ENCODE data around the gene GNG13. TPM values are rescaled to one million over a fixed set of nuclear protein-coding genes. Genes with fewer than 3 reads are reported as not detected.
A peak's percentile ranks its signal among the peaks of the same experiment; 100 is the strongest.
"Not testable (repeated sequence)": the region's sequence is repeated elsewhere in the genome, so short reads cannot be mapped to it uniquely, and the experiment has no call there.

GNG13 gene
- total RNA-seq, 1 experiment from 2014 or later = 0.17 TPM

GRCh38 chr16:784431-784830 is 16.1 kb downstream of the GNG13 start:
- no peak for DNase-seq (ENCODE audit: low spot score)
- in situ Hi-C loops (cut with HindIII; ENCODE audit: low sequenced_read_pairs) = no loop called here

GRCh38 chr16:783404-784161 is 17.0 kb downstream of the GNG13 start:
- in situ Hi-C loops (cut with HindIII; ENCODE audit: low sequenced_read_pairs) = no loop called here
- DNase-seq (ENCODE audit: low spot score) = no peak

DNA sequence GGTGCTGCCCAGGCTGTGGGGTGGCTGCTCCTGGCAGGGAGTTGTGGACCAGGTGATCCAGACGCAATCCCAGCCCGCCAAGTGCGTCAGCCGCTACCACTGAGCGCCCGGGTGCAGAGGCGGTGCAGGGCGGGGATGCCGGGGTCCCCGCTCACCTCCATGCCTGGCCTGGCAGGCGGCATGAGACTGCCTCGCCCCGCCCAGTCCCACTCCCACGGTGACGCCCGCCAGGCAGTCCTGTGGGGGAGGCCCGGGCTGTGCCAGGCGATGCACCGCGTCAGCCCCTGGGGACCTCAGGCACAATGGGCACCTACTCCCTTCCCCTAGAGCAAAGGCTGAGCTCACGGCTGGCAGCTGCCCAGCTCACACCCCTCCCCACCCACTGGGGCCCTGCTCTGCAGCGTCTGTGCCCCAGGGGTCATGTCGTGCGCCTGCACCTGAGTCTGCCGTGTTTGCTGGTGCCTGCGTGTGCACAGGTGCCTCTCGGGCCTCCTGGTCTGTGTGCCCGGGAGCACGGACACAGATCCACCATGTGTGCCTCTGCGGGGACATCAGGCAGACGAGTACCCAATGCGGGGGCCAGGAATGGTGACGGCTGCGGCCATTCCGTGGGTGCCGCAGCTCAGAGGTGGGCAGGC is 17.6 kb downstream of the GNG13 start:
- in situ Hi-C loops (cut with HindIII; ENCODE audit: low sequenced_read_pairs) = no loop called here
- no peak for DNase-seq (ENCODE audit: low spot score)

DNA sequence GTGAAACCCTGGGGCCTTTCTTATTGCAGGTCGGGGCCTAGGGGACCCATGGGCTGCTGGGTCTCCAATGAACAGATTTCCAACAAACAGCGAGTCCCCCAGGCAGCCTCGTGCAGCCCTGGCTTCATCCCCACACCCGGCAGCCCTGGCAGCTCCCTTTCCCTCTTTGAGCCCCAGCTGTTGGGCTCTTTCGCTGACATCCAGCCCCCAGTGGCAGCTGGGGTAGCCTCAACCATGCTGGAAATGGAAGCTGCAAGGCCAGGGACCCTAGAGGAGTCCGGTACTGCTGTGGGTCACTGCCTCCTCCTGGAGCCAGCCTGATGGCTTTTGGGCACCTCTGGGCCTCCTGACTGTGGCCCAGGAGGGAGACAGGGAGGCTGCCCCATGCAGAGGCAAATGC is 18.3 kb downstream of the GNG13 start:
- in situ Hi-C loops (cut with HindIII; ENCODE audit: low sequenced_read_pairs) = no loop called here
- DNase-seq (ENCODE audit: low spot score) = no peak

GRCh38 chr16:781346-782010 is 19.1 kb downstream of the GNG13 start:
- no peak for DNase-seq (ENCODE audit: low spot score)
- in situ Hi-C loops (cut with HindIII; ENCODE audit: low sequenced_read_pairs) = no loop called here

DNA sequence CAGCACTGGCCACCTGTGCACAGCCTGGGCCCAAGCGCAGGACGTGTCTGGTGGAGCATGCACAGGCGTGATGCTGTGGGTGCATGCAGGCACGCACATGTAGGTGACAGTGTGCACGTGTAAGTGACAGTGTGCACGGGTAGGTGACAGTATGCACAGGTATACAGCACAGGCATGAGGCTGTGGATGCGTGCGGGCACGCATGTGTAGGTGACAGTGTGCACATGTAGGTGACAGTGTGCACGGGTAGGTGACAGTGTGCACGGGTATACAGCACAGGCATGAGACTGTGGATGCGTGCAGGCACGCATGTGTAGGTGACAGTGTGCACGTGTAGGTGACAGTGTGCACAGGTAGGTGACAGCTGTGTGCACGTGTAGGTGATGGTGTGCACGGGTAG is 20.2 kb downstream of the GNG13 start:
- no peak for DNase-seq (ENCODE audit: low spot score)
- in situ Hi-C loops (cut with HindIII; ENCODE audit: low sequenced_read_pairs) = no loop called here

GRCh38 chr16:779561-779960 is 21.0 kb downstream of the GNG13 start:
- DNase-seq (ENCODE audit: low spot score) = no peak
- in situ Hi-C loops (cut with HindIII; ENCODE audit: low sequenced_read_pairs) = no loop called here

DNA sequence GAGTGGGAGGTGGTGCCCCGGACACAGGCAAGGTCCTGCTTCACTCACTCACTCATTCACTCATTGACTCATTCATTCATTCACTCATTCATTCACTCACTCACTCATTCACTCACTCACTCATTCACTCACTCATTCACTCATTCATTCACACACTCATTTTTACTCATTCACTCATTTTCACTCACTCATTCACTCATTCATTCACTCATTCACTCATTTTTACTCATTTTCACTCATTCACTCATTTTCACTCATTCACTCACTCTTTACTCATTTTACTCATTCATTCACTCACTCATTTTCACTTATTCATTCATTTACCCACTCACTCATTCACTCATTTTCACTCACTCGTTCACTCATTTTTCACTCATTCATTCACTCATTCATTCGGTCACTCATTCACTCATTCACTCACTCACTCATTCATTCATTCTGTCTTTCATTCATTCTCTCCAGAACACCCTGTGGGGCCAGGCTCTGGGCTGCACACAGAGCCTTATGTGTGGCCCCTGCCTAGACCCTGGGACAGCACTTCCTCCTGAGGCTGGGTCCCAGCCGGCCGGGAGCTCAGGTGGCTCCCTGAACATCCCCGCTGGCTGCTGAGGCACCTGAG is 21.5 kb downstream of the GNG13 start:
- in situ Hi-C loops (cut with HindIII; ENCODE audit: low sequenced_read_pairs) = no loop called here

GRCh38 chr16:778447-778846 is 22.1 kb downstream of the GNG13 start:
- in situ Hi-C loops (cut with HindIII; ENCODE audit: low sequenced_read_pairs) = no loop called here
- DNase-seq (ENCODE audit: low spot score) = no peak

More for the DNA sequence above, 21.5 kb downstream of the GNG13 start:
- no peak for DNase-seq (ENCODE audit: low spot score)

GRCh38 chr16:777826-778225 is 22.7 kb downstream of the GNG13 start:
- in situ Hi-C loops (cut with HindIII; ENCODE audit: low sequenced_read_pairs) = no loop called here
- DNase-seq (ENCODE audit: low spot score) = no peak

- no peak for DNase-seq (ENCODE audit: low spot score)
- in situ Hi-C loops (cut with HindIII; ENCODE audit: low sequenced_read_pairs) = no loop called here
Observed at GRCh38 chr16:776824-777223, 23.7 kb downstream of the GNG13 start.

DNA sequence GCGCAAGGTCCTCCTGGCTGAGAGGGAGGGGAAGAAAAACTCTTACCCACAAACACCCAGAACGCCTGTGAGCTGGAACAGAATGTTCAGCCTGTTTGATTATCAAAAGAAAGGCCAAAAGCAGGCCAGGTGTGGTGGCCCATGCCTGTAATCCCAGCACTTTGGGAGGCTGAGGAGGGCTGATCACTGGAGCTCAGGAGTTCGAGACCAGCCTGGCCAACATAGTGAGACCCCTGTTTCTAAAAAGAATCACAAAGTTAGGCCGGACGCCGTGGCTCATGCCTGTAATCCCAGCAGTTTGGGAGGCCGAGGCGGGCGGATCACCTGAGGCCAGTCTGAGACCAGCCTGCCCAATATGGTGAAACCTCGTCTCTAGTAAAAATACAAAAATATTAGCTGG is 24.2 kb downstream of the GNG13 start:
- in situ Hi-C loops (cut with HindIII; ENCODE audit: low sequenced_read_pairs); DNase-seq (ENCODE audit: low spot score): not testable (repeated sequence)

DNA sequence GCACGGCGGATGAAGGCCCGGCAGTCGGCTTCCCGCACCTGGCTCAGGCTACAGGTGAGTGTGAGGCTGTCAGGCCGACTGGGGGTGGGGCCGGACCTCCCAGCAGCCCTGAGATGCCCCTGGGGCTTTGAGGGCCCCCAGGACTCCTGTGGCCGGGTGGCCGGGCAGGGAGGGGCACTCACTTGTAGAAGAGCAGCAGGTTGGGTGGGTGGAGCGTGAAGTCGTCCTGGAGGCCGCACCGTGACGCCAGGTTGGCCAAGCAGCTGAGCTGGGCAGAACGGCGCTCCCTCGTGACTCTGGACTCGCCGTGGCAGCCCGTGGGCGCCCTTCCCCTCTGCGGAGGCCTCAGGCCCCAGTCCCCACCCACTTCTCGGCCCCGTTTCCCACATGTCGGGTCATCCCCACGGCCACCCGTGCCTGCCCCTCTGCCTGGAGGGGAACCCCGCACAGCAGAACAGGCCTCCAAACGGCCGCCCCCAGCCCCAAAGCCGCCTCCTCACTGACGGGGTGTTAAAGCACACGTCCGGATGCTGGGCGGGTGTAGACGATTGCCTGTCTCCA is 25.2 kb downstream of the GNG13 start:
- DNase-seq (ENCODE audit: low spot score) = no peak
- in situ Hi-C loops (cut with HindIII; ENCODE audit: low sequenced_read_pairs) = no loop called here

DNA sequence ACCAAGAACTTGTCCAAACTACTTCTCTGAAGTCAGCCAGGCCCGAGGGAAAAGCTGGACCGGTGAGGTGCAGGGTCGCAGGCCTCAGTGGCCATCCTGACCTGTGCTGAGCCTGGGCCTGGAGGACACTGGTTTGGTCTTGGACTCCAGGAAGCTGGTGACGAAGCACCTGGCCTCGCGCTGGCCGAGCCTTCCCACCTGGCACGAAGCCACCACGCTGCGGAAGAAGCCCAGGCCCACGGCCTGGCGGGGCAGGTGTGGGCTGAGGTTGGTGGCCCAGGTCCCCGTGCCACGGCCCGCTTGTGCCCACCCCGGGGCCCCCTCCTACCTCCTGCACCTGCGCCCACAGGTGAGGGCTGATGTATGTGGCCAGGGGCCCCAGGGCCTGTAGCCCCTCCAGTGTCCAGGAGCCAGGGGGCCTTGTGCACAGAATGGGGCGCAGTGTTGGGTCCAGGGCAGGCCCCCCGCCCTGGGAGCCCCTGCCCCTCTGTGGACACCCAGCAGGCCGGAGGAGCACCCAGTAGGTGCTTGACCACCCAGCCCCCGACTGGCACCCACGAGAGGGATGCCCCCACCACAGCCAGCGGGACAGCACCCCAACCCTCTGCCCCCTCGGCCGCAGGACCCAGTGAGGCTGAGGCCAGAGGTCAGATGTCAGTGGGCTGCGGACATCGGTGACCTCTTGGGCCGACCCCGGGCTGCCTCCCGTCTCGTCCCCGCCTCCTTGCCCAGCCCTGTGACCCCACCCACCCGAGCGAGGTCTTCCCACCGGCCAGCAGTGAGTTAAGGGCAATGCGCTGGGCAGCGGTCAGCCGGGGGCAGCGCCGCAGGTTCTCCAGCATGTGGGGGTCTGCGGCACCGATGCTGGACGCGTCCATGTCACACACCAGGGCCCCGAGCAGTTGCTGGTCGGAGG is 26.2 kb downstream of the GNG13 start:
- DNase-seq (ENCODE audit: low spot score) = no peak
- in situ Hi-C loops (cut with HindIII; ENCODE audit: low sequenced_read_pairs) = no loop called here

DNA sequence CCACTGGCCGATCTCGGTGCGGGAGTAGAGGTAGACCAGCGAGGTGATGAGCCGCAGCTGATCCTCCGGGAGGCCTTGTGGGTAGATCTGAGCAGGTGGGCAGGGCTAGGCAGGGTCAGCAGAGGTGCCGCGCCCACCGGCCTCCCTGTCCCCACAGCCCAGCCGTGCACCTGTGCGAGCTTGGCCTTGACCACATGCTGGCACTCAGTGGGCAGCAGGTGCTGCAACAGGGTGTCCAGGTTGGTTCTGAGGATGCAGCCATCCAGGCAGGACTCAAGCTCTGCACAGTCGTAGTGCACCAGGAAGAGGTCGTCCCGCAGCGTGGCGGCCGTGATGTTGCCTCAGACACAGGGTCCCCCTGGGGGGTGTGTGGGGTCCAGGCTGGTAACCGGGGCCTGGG is 27.6 kb downstream of the GNG13 start:
- in situ Hi-C loops (cut with HindIII; ENCODE audit: low sequenced_read_pairs) = no loop called here
- DNase-seq (ENCODE audit: low spot score) = no peak

GRCh38 chr16:770411-770810 is 30.1 kb downstream of the GNG13 start:
- no peak for DNase-seq (ENCODE audit: low spot score)
- in situ Hi-C loops (cut with HindIII; ENCODE audit: low sequenced_read_pairs) = no loop called here

DNA sequence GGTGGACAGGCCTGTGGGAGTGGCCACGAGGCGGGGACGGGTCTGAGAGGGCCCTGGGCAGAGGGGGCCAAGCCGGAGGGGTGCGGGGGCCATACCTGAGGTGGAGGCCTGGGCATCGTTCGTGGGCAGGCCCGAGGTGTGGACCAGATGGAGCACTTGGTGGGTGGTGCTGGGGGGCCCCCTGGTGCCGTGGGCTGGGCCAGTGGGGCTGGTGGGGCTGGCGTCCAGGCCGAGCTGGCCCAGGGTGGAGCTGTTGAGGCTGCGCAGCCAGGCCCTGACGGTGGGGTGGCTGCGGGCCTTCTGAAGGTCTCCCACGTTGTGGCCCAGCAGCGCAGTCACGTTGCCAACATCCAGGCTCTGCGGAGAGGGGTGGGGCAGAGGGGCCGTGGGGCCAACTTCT is 30.6 kb downstream of the GNG13 start:
- no peak for DNase-seq (ENCODE audit: low spot score)
- in situ Hi-C loops (cut with HindIII; ENCODE audit: low sequenced_read_pairs) = no loop called here

- DNase-seq (ENCODE audit: low spot score) = peak; percentile 13
- in situ Hi-C loops (cut with HindIII; ENCODE audit: low sequenced_read_pairs) = no loop called here
Observed at GRCh38 chr16:769184-769784, 31.2 kb downstream of the GNG13 start.
